Neural progenitor cell (in vitro differentiated cells): Measurements from ENCODE around the gene AIDA. TPM values are rescaled to one million over a fixed set of nuclear protein-coding genes. Genes with fewer than 3 reads are reported as not detected.

Experiments
- DNase-seq: peaks from one replicate; pipeline ENCODE4 v3.0.0-alpha.2; 2016; ENCODE audit warnings: low spot score
- H2AFZ ChIP-seq: fragments of 200-600 bp; sonication (generic); replicated peaks from 2 replicates; pipeline ENCODE4 v1.6.1; 2016; ENCODE audit warnings: antibody characterized with exemption
- H3F3A ChIP-seq: fragments of 200-600 bp; sonication (generic); 2 replicates; pipeline ENCODE4 v1.6.1; 2016; ENCODE audit warnings: antibody characterized with exemption, low read depth
- H3K27ac ChIP-seq: fragments of 200-600 bp; sonication (generic); 2 replicates; pipeline ENCODE4 v1.5.1; 2016; ENCODE audit warnings: mild to moderate bottlenecking
- H3K27me3 ChIP-seq: fragments of 200-600 bp; sonication (generic); 2 replicates; pipeline ENCODE4 v1.6.1; 2016; ENCODE audit warnings: mild to moderate bottlenecking, moderate library complexity
- H3K36me3 ChIP-seq: fragments of 200-600 bp; sonication (generic); 2 replicates; pipeline ENCODE4 v1.5.1; 2016
- H3K4me1 ChIP-seq: fragments of 200-600 bp; sonication (generic); 2 replicates; pipeline ENCODE4 v1.6.1; 2016; ENCODE audit warnings: mixed run types
- H3K4me2 ChIP-seq: fragments of 200-600 bp; sonication (generic); 2 replicates; pipeline ENCODE4 v1.6.1; 2016
- H3K4me3 ChIP-seq: fragments of 200-600 bp; sonication (generic); 2 replicates; pipeline ENCODE4 v1.5.1; 2016
- H3K79me2 ChIP-seq: fragments of 200-600 bp; sonication (generic); 2 replicates; pipeline ENCODE4 v1.6.1; 2016; ENCODE audit warnings: low read depth
- H3K9ac ChIP-seq: fragments of 200-600 bp; sonication (generic); 2 replicates; pipeline ENCODE4 v1.6.1; 2016
- H3K9me3 ChIP-seq: fragments of 200-600 bp; sonication (generic); 2 replicates; pipeline ENCODE4 v1.5.1; 2016; ENCODE audit warnings: low read depth
- H4K20me1 ChIP-seq: fragments of 200-600 bp; sonication (generic); 2 replicates; pipeline ENCODE4 v1.6.1; 2016; ENCODE audit warnings: low read depth
- H3K27ac Mint-ChIP-seq: 3 replicates; pipeline ENCODE4 v1.8.0; 2021; ENCODE audit warnings: mixed read lengths
- H3K27me3 Mint-ChIP-seq: 2 replicates; pipeline ENCODE4 v1.8.0; 2022; ENCODE audit warnings: low read depth, mild to moderate bottlenecking, inconsistent platforms, moderate library complexity, mixed read lengths; ENCODE audit not compliant: insufficient read depth
- H3K36me3 Mint-ChIP-seq: 3 replicates; pipeline ENCODE4 v1.8.0; 2021; ENCODE audit warnings: mixed read lengths
- H3K4me1 Mint-ChIP-seq: 3 replicates; pipeline ENCODE4 v1.8.0; 2021; ENCODE audit warnings: mixed read lengths
- H3K4me3 Mint-ChIP-seq: 3 replicates; pipeline ENCODE4 v1.8.0; 2021; ENCODE audit warnings: mild to moderate bottlenecking, moderate library complexity, mixed read lengths
- H3K9me3 Mint-ChIP-seq: 3 replicates; pipeline ENCODE4 v1.8.0; 2020; ENCODE audit warnings: mixed read lengths
- EZH2 ChIP-seq: fragments of 200-600 bp; sonication (generic); IDR thresholded peaks from 2 replicates; pipeline ENCODE4 v1.6.1; 2017; ENCODE audit warnings: antibody characterized with exemption, mild to moderate bottlenecking, moderate library complexity
- EZH2phosphoT487 ChIP-seq: fragments of 200-600 bp; sonication (generic); IDR thresholded peaks from 2 replicates; pipeline ENCODE4 v1.6.1; 2017; ENCODE audit warnings: antibody characterized with exemption
- total RNA-seq: library from RNA; depleted of rRNA; stranded (reverse); fragments of >200 nt; gene quantifications from 2 replicates; pipeline ENCODE4 v1.2.3, GENCODE V29; 2015; ENCODE audit warnings: low replicate concordance
- TF ChIP-seq, protein P1 (sequence below): fragments of 200-600 bp; sonication (generic); IDR thresholded peaks from 2 replicates; pipeline ENCODE4 v1.5.1; 2017; ENCODE audit warnings: antibody characterized with exemption, mild to moderate bottlenecking

The AIDA gene
- total RNA-seq, 1 donor from 2014 or later, result 75.2 TPM

DNA sequence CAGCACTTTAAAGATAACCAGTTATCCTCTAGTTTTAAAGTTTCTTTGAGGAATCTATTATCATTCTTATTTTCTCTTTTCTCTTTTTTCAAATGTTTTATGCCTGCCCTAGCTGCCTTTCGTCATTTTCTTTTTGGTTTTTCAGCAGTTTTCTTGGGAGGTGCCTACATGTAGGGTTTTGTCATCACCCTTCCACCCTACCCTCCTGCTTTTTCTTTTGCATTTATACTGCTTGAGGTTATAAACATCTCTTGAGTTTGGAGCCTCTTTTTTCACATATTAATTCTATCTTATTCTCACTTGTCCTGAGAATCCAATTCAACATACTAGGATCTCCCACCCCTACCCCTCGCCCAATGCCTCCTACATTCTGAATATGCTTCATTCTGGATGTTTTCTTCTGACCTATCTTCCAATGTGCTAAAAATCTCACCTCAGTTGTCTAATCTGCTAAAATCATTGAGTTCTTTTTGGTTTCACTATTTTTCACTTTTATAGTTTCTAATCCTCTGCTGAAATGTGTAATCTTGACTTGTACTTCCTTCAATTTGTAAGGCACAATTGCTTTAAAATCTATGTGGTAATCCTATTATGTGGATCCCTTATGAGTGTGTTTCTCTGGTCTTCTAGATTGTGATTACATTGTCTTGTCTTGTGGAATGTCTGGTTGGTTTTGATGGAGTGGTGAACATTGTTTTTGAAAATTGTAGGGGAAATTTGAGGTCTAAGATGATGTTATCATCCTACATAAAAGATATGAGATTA, 55.7 kb downstream of the AIDA start:
- peaks cover 26% of the 10 kb centered on the region for H3K36me3 Mint-ChIP-seq
- Histone ChIP-seq H4K20me1 (no peaks in the 10 kb centered on the region), H3F3A (peaks cover 6% of the 10 kb centered on the region), H3K9ac (no peak overlapping the region), H2AFZ (no peak overlapping the region), H3K4me3 (no peak overlapping the region), H3K4me2 (no peak overlapping the region), H3K27ac (no peak overlapping the region), H3K27me3 (no peaks in the 10 kb centered on the region), H3K9me3 (no peaks in the 10 kb centered on the region), H3K4me1 (no peaks in the 10 kb centered on the region), H3K36me3 (peaks cover 39% of the 10 kb centered on the region), H3K79me2 (no peaks in the 10 kb centered on the region)
- H3K9me3 Mint-ChIP-seq, result no peaks in the 10 kb centered on the region
- no peak overlapping the region for H3K27ac Mint-ChIP-seq
- no peak overlapping the region for H3K4me3 Mint-ChIP-seq
- no peaks in the 10 kb centered on the region for H3K27me3 Mint-ChIP-seq
- H3K4me1 Mint-ChIP-seq, result no peaks in the 10 kb centered on the region
- no peak for DNase-seq
- TF ChIP-seq, protein P1, sequence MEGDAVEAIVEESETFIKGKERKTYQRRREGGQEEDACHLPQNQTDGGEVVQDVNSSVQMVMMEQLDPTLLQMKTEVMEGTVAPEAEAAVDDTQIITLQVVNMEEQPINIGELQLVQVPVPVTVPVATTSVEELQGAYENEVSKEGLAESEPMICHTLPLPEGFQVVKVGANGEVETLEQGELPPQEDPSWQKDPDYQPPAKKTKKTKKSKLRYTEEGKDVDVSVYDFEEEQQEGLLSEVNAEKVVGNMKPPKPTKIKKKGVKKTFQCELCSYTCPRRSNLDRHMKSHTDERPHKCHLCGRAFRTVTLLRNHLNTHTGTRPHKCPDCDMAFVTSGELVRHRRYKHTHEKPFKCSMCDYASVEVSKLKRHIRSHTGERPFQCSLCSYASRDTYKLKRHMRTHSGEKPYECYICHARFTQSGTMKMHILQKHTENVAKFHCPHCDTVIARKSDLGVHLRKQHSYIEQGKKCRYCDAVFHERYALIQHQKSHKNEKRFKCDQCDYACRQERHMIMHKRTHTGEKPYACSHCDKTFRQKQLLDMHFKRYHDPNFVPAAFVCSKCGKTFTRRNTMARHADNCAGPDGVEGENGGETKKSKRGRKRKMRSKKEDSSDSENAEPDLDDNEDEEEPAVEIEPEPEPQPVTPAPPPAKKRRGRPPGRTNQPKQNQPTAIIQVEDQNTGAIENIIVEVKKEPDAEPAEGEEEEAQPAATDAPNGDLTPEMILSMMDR, result no peak
- TF ChIP-seq EZH2, result no peak
- no peak for TF ChIP-seq EZH2phosphoT487

DNA sequence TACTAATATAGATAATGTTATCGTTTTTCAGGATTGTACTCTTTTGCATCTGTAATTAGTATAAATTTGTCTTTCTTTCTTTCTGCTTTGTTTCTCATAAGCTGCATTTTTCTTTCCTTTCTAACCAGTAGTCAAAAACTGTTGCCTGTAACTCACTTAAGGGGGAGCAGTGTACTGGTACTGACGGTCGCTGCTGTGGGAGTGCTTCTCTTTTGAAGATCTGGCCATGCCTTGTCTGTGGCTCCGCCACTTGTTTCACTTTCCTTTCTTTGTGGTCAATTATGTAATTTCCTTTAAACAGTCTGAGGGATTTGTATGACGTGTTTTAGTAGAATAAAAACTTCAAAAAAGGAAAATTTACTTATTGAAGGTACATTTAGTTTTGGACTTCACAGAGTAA, 57.4 kb downstream of the AIDA start:
- Mint-ChIP-seq H3K36me3 (peaks cover 23% of the 10 kb centered on the region), H3K27ac (no peak overlapping the region), H3K4me3 (no peak overlapping the region), H3K27me3 (no peaks in the 10 kb centered on the region), H3K4me1 (no peaks in the 10 kb centered on the region), H3K9me3 (no peaks in the 10 kb centered on the region)
- Histone ChIP-seq H4K20me1 (no peaks in the 10 kb centered on the region), H3F3A (peaks cover 6% of the 10 kb centered on the region), H3K9me3 (no peaks in the 10 kb centered on the region), H3K4me3 (no peak overlapping the region), H3K27me3 (no peaks in the 10 kb centered on the region), H2AFZ (no peak overlapping the region), H3K4me1 (no peaks in the 10 kb centered on the region), H3K27ac (no peak overlapping the region), H3K79me2 (no peaks in the 10 kb centered on the region), H3K9ac (no peak overlapping the region), H3K4me2 (no peak overlapping the region), H3K36me3 (peaks cover 48% of the 10 kb centered on the region)
- no peak for DNase-seq
- TF ChIP-seq EZH2, result no peak

DNA sequence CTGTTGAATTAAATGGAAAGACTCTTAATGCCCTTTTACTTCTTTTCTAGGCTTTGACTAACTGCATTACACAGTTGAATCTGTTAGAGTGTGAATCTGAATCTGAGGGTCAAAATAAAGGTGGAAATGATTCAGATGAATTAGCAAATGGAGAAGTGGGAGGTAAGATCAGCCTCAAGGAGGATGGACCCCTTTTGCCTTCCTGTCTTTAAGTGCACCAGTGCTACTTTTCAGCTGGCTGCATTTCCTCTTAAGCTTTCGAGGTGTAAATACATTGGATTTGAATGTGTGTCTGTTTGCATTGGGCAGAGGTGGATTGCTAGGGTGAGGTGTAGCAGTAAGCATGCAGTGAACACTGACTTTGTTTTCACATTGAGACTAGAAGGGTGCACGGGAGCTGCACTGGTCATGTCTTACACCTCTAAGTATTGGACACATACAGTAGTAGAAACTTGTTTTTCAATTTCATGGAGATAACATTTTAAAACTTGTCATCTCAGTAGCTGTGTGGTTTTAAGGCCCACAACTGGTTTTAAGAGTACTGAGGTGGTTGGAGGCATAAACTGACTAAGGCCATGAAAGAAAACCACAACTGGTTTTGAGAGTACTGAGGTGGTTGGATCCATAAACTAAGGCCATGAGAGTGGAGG, 59.0 kb downstream of the AIDA start:
- no peak for DNase-seq
- Histone ChIP-seq H3K9ac (no peak overlapping the region), H3K79me2 (no peaks in the 10 kb centered on the region), H3K9me3 (no peaks in the 10 kb centered on the region), H3K27me3 (no peaks in the 10 kb centered on the region), H3F3A (peaks cover 3% of the 10 kb centered on the region), H3K27ac (no peak overlapping the region), H3K4me2 (no peak overlapping the region), H2AFZ (no peak overlapping the region), H3K4me1 (no peaks in the 10 kb centered on the region), H4K20me1 (no peaks in the 10 kb centered on the region), H3K36me3 (peaks cover 37% of the 10 kb centered on the region), H3K4me3 (no peak overlapping the region)
- TF ChIP-seq EZH2phosphoT487, result no peak
- no peak for TF ChIP-seq EZH2
- TF ChIP-seq, protein P1, result no peak
- Mint-ChIP-seq H3K27me3 (no peaks in the 10 kb centered on the region), H3K4me3 (no peak overlapping the region), H3K4me1 (no peaks in the 10 kb centered on the region), H3K9me3 (no peaks in the 10 kb centered on the region), H3K36me3 (peaks cover 14% of the 10 kb centered on the region), H3K27ac (no peak overlapping the region)

DNA sequence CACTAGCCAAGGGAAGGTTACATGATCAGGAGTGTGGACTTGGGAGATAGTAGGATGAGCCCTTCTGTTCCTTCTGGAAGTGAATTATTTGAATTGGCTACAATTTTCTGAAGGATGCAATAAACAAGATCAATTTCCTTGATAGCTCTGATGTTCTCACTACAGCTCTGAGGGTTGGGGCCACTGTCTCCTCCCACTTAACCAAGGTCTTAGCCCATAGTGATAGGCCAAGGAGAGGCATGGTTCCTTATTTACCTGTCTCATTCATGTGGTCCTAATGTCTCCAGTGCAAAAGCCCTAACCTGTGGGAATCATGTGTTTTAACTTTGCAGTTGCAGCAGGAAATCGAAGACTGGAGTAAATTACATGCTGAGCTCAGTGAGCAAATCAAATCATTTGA, 59.6 kb downstream of the AIDA start:
- Histone ChIP-seq H3K4me2 (no peak overlapping the region), H4K20me1 (no peaks in the 10 kb centered on the region), H3K27ac (no peak overlapping the region), H3K79me2 (no peaks in the 10 kb centered on the region), H3K9me3 (no peaks in the 10 kb centered on the region), H2AFZ (no peak overlapping the region), H3K9ac (no peak overlapping the region), H3K27me3 (no peaks in the 10 kb centered on the region), H3K4me3 (no peak overlapping the region), H3K4me1 (no peaks in the 10 kb centered on the region), H3K36me3 (peaks cover 31% of the 10 kb centered on the region), H3F3A (no peaks in the 10 kb centered on the region)
- peaks cover 13% of the 10 kb centered on the region for H3K36me3 Mint-ChIP-seq
- no peak for DNase-seq
- H3K9me3 Mint-ChIP-seq, result no peaks in the 10 kb centered on the region
- no peaks in the 10 kb centered on the region for H3K4me1 Mint-ChIP-seq
- TF ChIP-seq EZH2phosphoT487 (no peak), EZH2 (no peak)
- TF ChIP-seq, protein P1, result no peak
- H3K27ac Mint-ChIP-seq, result no peak overlapping the region
- no peaks in the 10 kb centered on the region for H3K27me3 Mint-ChIP-seq
- no peak overlapping the region for H3K4me3 Mint-ChIP-seq
